Smooth muscle cell (in vitro differentiated cells): ENCODE measurements around the gene CNDP1. TPM values are rescaled to one million over a fixed set of nuclear protein-coding genes. Genes with fewer than 3 reads are reported as not detected.

Source experiments
- DNase-seq: peaks from one replicate; lab custom pipeline; 2025; ENCODE audit not compliant: unreplicated experiment; lab: John Stamatoyannopoulos, UW
- H2AFZ ChIP-seq: fragments of 200-600 bp; sonication (generic); 2 replicates; pipeline ENCODE4 v1.6.0; 2016; ENCODE audit warnings: antibody characterized with exemption, low read depth, mild to moderate bottlenecking
- H3F3A ChIP-seq: fragments of 200-600 bp; sonication (generic); 2 replicates; pipeline ENCODE4 v1.6.0; 2017; ENCODE audit warnings: antibody characterized with exemption, low read depth
- H3K27ac ChIP-seq: fragments of 200-600 bp; sonication (generic); 2 replicates; pipeline ENCODE4 v1.5.1; 2016; ENCODE audit warnings: low read depth, mild to moderate bottlenecking
- H3K27me3 ChIP-seq: fragments of 200-600 bp; sonication (generic); 2 replicates; pipeline ENCODE4 v1.6.1; 2016; ENCODE audit warnings: low read depth, mild to moderate bottlenecking
- H3K36me3 ChIP-seq: fragments of 200-600 bp; sonication (generic); 2 replicates; pipeline ENCODE4 v1.5.1; 2016; ENCODE audit warnings: low read depth
- H3K4me1 ChIP-seq: fragments of 200-600 bp; sonication (generic); 2 replicates; pipeline ENCODE4 v1.5.1; 2016; ENCODE audit warnings: low read depth
- H3K4me2 ChIP-seq: fragments of 200-600 bp; sonication (generic); 2 replicates; pipeline ENCODE4 v1.6.0; 2016; ENCODE audit warnings: mild to moderate bottlenecking
- H3K4me3 ChIP-seq: fragments of 200-600 bp; sonication (generic); 2 replicates; pipeline ENCODE4 v1.5.1; 2016; ENCODE audit warnings: mild to moderate bottlenecking
- H3K79me2 ChIP-seq: fragments of 200-600 bp; sonication (generic); 2 replicates; pipeline ENCODE4 v1.6.0; 2016; ENCODE audit warnings: low read depth, mild to moderate bottlenecking
- H3K9ac ChIP-seq: fragments of 200-600 bp; sonication (generic); 2 replicates; pipeline ENCODE4 v1.6.0; 2016; ENCODE audit warnings: low read depth
- H3K9me3 ChIP-seq: fragments of 200-600 bp; sonication (generic); replicated peaks from 2 replicates; pipeline ENCODE4 v1.5.1; 2016; ENCODE audit warnings: low read depth
- H4K20me1 ChIP-seq: fragments of 200-600 bp; sonication (generic); 2 replicates; pipeline ENCODE4 v1.6.0; 2016; ENCODE audit warnings: low read depth
- CTCF ChIP-seq: fragments of 200-600 bp; sonication (generic); IDR thresholded peaks from 2 replicates; pipeline ENCODE4 v1.5.1; 2017; ENCODE audit warnings: borderline replicate concordance, mild to moderate bottlenecking, antibody characterized with exemption; ENCODE audit not compliant: insufficient read depth, poor library complexity, severe bottlenecking
- WGBS: methylation state at CpG from one replicate; pipeline ENCODE4 v1.1.7; 2016; ENCODE audit warnings: low lambda C conversion rate; 5-methylcytosine and 5-hydroxymethylcytosine counted together
- polyA plus RNA-seq: library from polyadenylated mRNA; unstranded; fragments of >200 nt; fragmentation: Nextera tagmentation; extraction: Ambion mirVana; gene quantifications from 2 replicates; pipeline ENCODE4 v1.2.1, GENCODE V29; 2016
- total RNA-seq: library from RNA; depleted of rRNA; stranded (reverse); fragments of >200 nt; gene quantifications from 2 replicates; pipeline ENCODE4 v1.2.3, GENCODE V29; 2014

The CNDP1 gene
- total RNA-seq, result 0.18 TPM in 1 of 2 replicates, not detected in the other
- polyA plus RNA-seq, result not detected in 2 replicates

DNA sequence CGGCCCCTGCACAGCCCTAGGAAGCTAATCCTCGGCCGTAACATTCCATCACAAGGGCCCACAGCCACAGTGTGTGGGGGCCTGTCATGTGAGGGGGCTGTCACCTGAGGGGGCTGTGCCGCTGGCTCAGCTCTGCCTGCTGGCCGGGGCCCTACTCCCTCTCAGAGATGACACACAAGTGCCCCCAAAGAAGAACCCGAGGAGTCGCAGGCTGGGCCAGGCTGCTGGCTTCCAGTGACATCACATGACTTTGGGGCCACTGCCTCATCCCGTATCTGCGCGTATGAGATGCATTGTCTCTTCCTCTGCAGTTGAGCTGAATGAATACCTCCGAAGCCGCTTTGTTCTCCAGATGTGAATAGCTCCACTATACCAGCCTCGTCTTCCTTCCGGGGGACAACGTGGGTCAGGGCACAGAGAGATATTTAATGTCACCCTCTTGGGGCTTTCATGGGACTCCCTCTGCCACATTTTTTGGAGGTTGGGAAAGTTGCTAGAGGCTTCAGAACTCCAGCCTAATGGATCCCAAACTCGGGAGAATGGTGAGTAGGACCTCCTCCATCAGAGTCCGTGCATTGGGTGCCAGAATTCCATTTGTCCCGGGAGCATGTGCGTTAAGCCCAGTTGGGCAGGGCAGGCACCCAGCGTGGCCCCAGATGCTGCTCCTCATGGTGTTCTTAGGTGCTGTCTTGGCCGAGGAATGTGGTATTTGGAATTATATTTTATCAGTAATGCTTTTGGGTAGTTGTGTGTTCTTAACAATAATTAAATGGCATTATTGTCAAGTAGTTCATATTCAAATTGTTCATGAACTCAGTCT, at the start of gene CNDP1:
Gene CNDP1, plus strand, starts transcription at position 351 of the 820 bp plus-strand sequence. Its CDS starts 168 bp downstream, at position 519.
- Histone ChIP-seq H3K27ac (no peak within 1 kb of the TSS), H2AFZ (no peak within 1 kb of the TSS), H3K4me3 (no peak within 1 kb of the TSS), H3K36me3 (no peaks in the 10 kb centered on the region), H3K9me3 (no peaks in the 10 kb centered on the region), H3K4me2 (no peak within 1 kb of the TSS), H3K4me1 (no peaks in the 10 kb centered on the region), H3F3A (no peaks in the 10 kb centered on the region), H3K9ac (no peak within 1 kb of the TSS), H3K79me2 (no peaks in the 10 kb centered on the region), H3K27me3 (no peaks in the 10 kb centered on the region), H4K20me1 (no peaks in the 10 kb centered on the region)
- WGBS, result 94% methylated on average over 21 of the region's 21 CpGs
- TF ChIP-seq CTCF, result no peak
- no peak for DNase-seq

DNA sequence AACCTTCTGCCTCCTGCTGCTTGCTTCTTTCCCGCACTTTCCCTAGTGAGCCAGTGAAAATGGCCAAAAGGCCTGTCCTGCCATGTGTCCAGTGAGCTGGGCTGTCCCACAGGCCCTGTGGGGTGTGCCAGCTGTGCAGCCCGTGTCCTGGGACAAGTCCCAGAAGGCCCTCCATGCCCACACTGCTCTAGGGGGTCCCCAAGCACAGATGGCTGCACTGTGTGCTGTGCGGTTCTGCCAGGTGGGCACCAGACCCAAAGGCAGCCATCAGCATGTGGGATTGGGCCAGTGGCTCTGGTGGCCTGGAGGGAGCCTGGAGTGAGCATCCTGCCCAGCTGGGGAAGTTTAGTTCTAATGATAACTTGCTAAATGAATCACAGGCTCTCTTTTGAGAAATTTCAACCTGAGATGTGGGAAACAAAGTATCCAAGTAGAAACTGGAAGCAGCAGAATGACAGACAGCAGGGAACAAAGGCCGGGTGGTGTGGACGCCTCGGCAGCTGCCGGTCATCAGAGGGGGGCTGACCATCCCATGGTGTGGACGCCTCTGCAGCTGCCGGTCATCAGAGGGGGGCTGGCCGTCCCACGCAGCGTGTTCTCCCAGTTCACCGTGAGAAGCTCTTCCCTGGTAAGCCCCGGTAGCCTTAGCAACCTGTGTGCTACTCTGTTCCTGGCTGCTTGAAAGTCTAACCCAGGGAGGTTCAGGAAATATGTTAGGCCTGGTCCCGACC, 48.0 kb upstream of the CNDP1 start:
- TF ChIP-seq CTCF, result no peak
- no peaks in the 10 kb centered on the region for H4K20me1 ChIP-seq
- H3K4me3 ChIP-seq, result no peak overlapping the region
- H3F3A ChIP-seq, result peaks cover 11% of the 10 kb centered on the region
- WGBS, result 89% methylated on average over 15 of the region's 15 CpGs
- H2AFZ ChIP-seq, result no peak overlapping the region
- DNase-seq, result no peak
- no peaks in the 10 kb centered on the region for H3K4me1 ChIP-seq
- peak overlapping the region; percentile 63 for H3K4me2 ChIP-seq
- H3K27ac ChIP-seq, result peak overlapping the region; percentile 23
- H3K27me3 ChIP-seq, result no peaks in the 10 kb centered on the region
- H3K36me3 ChIP-seq, result no peaks in the 10 kb centered on the region
- H3K79me2 ChIP-seq, result no peaks in the 10 kb centered on the region
- no peak overlapping the region for H3K9ac ChIP-seq
- H3K9me3 ChIP-seq, result no peaks in the 10 kb centered on the region

- H3K4me1 ChIP-seq, result no peaks in the 10 kb centered on the region
- peaks cover 11% of the 10 kb centered on the region for H3F3A ChIP-seq
- H3K36me3 ChIP-seq, result no peaks in the 10 kb centered on the region
- H3K4me2 ChIP-seq, result no peak overlapping the region
- H3K9me3 ChIP-seq, result no peaks in the 10 kb centered on the region
- 96% methylated on average over 8 of the region's 8 CpGs for WGBS
- H3K27me3 ChIP-seq, result no peaks in the 10 kb centered on the region
- DNase-seq, result no peak
- H3K4me3 ChIP-seq, result no peak overlapping the region
- no peak for TF ChIP-seq CTCF
- no peaks in the 10 kb centered on the region for H4K20me1 ChIP-seq
- H2AFZ ChIP-seq, result no peak overlapping the region
- H3K9ac ChIP-seq, result no peak overlapping the region
- H3K79me2 ChIP-seq, result no peaks in the 10 kb centered on the region
- no peak overlapping the region for H3K27ac ChIP-seq
Observed at GRCh38 chr18:74488354-74488753, 45.9 kb upstream of the CNDP1 start.
